ENCODE data around the gene CLDN17.

GRCh38 chr21:30216041-30216723, 49.6 kb upstream of the CLDN17 start, which contains the start of gene CLDN8:
- TF ChIP-seq EP300 (IDR thresholded peaks at IDR 0.05; ENCODE audit: borderline replicate concordance in 1 of 2, low read depth in 1 of 2, low read length in 1 of 2) (no peak), CTCF (IDR thresholded peaks at IDR 0.05) (no peak), USF1 (IDR thresholded peaks at IDR 0.05; ENCODE audit: borderline replicate concordance, low read depth) (no peak), IRF3 (IDR thresholded peaks at IDR 0.05; ENCODE audit: low read depth, low read length) (no peak)

Data from SK-N-SH (cell line).